ENCODE measurements around the gene TMPRSS4. TPM values are rescaled to one million over a fixed set of nuclear protein-coding genes. Genes with fewer than 3 reads are reported as not detected.

The TMPRSS4 gene
- total and polyA plus RNA-seq, 4 donors, result 0.08 to 0.33 (median 0.24) TPM; not detected in 1

- no peaks in the 10 kb centered on the region for H3K27me3 ChIP-seq (ENCODE audit: control insufficient read depth in 4 of 4, insufficient read depth in 4 of 4, low read length in 3 of 4)
- no peak for DNase-seq (ENCODE audit: low spot score)
- WGBS, result 88% methylated on average over 11 of the region's 11 CpGs
- TF ChIP-seq SP1 (IDR thresholded peaks at IDR 0.05) (no peak), RAD21 (IDR thresholded peaks at IDR 0.05) (no peak), TAF1 (conservative IDR thresholded peaks at IDR 0.05) (no peak), NR2F2 (IDR thresholded peaks at IDR 0.05) (no peak), HNF4A (conservative IDR thresholded peaks at IDR 0.05) (no peak), CTCF (IDR thresholded peaks at IDR 0.05; ENCODE audit: low read depth, low read length, missing input control) (no peak), FOXA2 (IDR thresholded peaks at IDR 0.05) (no peak), ATF3 (IDR thresholded peaks at IDR 0.05) (no peak), EGR1 (IDR thresholded peaks at IDR 0.05; ENCODE audit: low read depth in 2 of 2) (no peak), MAX (IDR thresholded peaks at IDR 0.05) (no peak), GABPA (IDR thresholded peaks at IDR 0.05 in 1 of 2, conservative IDR thresholded peaks at IDR 0.05 in 1 of 2) (no peak), ZBTB33 (IDR thresholded peaks at IDR 0.05) (no peak), HNF4G (IDR thresholded peaks at IDR 0.05) (no peak)
- H3K9me3 ChIP-seq (ENCODE audit: control insufficient read depth in 4 of 4, low read length in 3 of 4), result no peaks in the 10 kb centered on the region
- H3K27ac ChIP-seq (ENCODE audit: low read depth in 1 of 2, low read length in 2 of 2), result no peak overlapping the region
- H3K36me3 ChIP-seq (ENCODE audit: control insufficient read depth in 4 of 4, insufficient read depth in 3 of 4, low read depth in 1 of 4, low read length in 3 of 4), result no peaks in the 10 kb centered on the region
- no peak overlapping the region for H3K9ac ChIP-seq (ENCODE audit: low read depth in 1 of 2, low read length in 2 of 2)
- H3K4me1 ChIP-seq (ENCODE audit: control insufficient read depth in 4 of 4, insufficient read depth in 4 of 4, low read length in 3 of 4), result no peaks in the 10 kb centered on the region
- H3K4me3 ChIP-seq (ENCODE audit: low read depth in 1 of 3, low read length in 3 of 3), result no peak overlapping the region
These were observed 17.5 kb upstream of the TMPRSS4 start for GRCh38 chr11:118059246-118059940.

- no peaks in the 10 kb centered on the region for H3K4me1 ChIP-seq (ENCODE audit: control insufficient read depth in 4 of 4, insufficient read depth in 4 of 4, low read length in 3 of 4)
- no peak overlapping the region for H3K27ac ChIP-seq (ENCODE audit: low read depth in 1 of 2, low read length in 2 of 2)
- no peaks in the 10 kb centered on the region for H3K36me3 ChIP-seq (ENCODE audit: control insufficient read depth in 4 of 4, insufficient read depth in 3 of 4, low read depth in 1 of 4, low read length in 3 of 4)
- no peaks in the 10 kb centered on the region for H3K27me3 ChIP-seq (ENCODE audit: control insufficient read depth in 4 of 4, insufficient read depth in 4 of 4, low read length in 3 of 4)
- 94% methylated on average over 10 of the region's 10 CpGs for WGBS
- no peak overlapping the region for H3K9ac ChIP-seq (ENCODE audit: low read depth in 1 of 2, low read length in 2 of 2)
- H3K4me3 ChIP-seq (ENCODE audit: low read depth in 1 of 3, low read length in 3 of 3), result no peak overlapping the region
- H3K9me3 ChIP-seq (ENCODE audit: control insufficient read depth in 4 of 4, low read length in 3 of 4), result no peaks in the 10 kb centered on the region
- no peak for DNase-seq (ENCODE audit: low spot score)
- TF ChIP-seq ZBTB33 (IDR thresholded peaks at IDR 0.05) (no peak), JUND (IDR thresholded peaks at IDR 0.05) (no peak), CTCF (IDR thresholded peaks at IDR 0.05; ENCODE audit: low read depth, low read length, missing input control) (no peak), EGR1 (IDR thresholded peaks at IDR 0.05; ENCODE audit: low read depth in 2 of 2) (no peak), HNF4G (IDR thresholded peaks at IDR 0.05) (no peak), TAF1 (conservative IDR thresholded peaks at IDR 0.05) (no peak), MAX (IDR thresholded peaks at IDR 0.05) (no peak), RXRA (IDR thresholded peaks at IDR 0.05) (no peak), SP1 (IDR thresholded peaks at IDR 0.05) (no peak), FOXA2 (IDR thresholded peaks at IDR 0.05) (no peak), RAD21 (IDR thresholded peaks at IDR 0.05) (no peak), HNF4A (conservative IDR thresholded peaks at IDR 0.05) (no peak), ATF3 (IDR thresholded peaks at IDR 0.05) (no peak), FOXA1 (IDR thresholded peaks at IDR 0.05) (no peak), NR2F2 (IDR thresholded peaks at IDR 0.05) (no peak), GABPA (IDR thresholded peaks at IDR 0.05 in 1 of 2, conservative IDR thresholded peaks at IDR 0.05 in 1 of 2) (no peak), YY1 (IDR thresholded peaks at IDR 0.05) (no peak)
These were observed 16.7 kb upstream of the TMPRSS4 start for GRCh38 chr11:118060081-118060661.
